GM04503 (cell line): ENCODE measurements around the gene KRCC1.

Experiments used
- DNase-seq: peaks from one replicate; pipeline ENCODE4 v3.0.0-alpha.2; 2012; ENCODE audit warnings: low read depth

Gene KRCC1

DNA sequence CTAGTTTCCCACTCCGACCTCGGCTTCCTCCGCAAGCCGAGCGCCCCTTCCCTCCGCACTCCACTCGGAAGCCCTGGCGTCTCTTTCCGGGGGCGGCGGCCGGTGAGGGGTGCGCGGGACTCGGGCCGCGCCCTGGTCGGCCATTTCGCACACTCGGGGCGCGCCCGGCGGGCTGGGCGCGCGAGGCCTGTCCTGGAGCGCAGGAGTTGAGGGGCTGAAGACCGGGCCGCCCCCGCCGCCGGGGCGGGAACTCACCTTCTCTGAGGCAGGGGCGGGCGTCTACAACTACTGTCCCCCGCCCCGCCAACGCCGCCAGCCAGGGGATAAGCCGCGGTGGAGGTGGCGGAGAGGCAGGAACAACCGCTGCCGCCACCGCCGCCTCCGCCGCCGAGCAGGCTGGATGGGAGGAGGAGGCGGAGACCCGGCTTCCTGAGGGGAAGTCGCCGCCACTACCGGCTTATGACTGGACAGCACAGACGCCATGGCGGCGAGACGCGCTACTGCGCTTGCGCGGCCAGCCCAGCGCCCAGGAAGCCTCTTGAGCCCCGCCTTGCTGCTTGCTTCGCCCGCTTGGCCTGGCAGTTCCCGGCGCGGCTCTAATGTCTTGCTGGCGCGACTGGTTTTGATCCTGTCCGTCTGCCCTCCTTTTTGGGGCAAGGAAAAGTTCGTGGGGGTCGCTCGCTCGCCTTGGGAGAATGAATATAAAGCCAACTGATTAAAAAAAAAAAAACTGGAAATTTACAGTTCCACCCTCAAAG lies at the start of gene KRCC1:
Gene KRCC1, minus strand, starts transcription at position 413 of the 758 bp plus-strand sequence. CDS start 27,220 bp downstream, outside the sequence.
- peak; percentile 64 for DNase-seq

DNA sequence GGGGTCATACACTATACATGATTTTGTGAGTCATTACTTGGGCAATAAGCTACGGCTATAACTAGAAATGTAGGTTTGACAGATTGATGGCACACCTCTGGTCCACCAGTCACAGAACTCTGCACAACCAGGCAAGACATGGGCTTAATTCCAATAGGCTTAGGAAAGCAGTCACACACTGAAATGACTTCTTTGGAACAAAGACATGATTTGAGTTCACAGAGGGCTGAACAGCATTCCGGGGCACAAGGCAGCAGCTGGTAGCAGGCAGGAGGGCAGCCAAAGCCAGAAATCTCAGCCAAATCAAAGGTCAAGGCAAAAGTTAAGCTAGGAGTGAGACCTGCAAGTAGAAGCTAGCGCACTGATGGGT lies 44.9 kb upstream of the KRCC1 start:
- DNase-seq = no peak

DNA sequence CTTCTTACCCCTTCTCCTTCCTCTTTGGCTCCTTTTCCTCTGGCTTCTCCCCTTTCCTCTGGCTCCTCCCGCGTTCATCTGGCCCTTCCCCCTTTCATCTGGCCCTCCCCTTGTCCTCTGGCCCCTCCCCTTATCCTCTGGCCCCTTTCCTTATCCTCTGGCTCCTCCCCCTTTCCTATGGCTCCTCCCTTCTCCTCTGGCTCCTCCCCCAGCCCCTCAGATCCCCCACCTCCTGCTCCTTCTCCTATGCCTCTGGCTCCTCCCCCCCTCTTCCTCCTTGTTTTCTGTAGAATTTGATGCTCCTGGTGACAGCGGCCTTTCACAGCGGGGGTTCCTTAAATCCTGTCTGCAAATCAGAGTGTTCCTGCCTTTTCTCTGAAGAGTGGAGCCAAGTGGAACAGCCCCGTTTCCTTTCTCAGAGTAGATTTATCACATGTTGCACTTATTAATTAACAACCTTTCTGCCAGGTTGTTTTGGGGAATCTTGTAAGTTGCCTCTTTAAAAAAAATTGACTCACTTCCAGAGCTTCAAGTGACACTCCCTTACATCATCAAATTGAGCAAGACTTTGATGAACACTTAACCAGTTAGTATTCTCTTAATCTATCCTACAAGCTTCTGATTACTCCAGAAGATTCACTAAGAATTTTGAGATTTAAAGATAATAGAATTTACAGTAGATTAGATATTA lies 44.4 kb upstream of the KRCC1 start:
- DNase-seq = no peak

DNA sequence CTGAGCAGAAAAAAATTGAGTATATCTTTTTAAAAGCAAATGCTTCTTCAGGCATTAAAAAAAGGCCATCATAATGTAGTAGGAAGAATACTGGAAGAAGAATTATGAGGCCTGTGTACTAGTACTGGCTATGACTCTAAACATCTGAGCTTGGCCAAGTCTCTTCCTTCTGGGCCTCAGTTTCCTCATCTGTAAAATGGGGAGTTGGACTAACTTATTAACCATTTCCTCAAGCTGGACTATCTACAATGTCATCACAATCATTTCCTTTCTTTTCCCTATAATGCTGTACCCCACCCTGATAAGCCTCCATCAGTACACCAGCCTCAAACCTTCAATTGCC lies 42.9 kb upstream of the KRCC1 start:
- DNase-seq = no peak

GRCh38 chr2:88097891-88098557 lies 42.4 kb upstream of the KRCC1 start:
- no peak for DNase-seq

DNA sequence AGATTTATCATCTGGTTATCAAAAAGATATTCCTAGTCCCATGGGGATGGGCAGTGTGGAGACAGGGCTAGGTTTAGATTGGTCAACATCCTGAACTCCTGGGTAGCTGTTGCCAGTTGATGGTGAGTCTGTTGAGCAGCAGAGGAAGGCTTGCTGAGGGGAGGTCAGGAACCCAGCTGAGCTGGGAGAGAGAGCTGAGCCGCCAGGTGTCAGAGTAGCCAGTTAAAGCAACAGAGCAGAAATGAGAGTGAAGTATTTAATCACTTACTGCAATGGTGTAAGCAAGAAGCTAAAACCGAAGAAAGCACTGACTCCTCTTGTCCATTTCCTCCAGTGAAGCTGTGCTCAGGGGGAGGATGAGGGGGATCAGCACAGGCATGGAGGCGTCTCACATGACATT lies 41.6 kb upstream of the KRCC1 start:
- no peak for DNase-seq

GRCh38 chr2:88096708-88097107 lies 41.1 kb upstream of the KRCC1 start:
- no peak for DNase-seq

DNA sequence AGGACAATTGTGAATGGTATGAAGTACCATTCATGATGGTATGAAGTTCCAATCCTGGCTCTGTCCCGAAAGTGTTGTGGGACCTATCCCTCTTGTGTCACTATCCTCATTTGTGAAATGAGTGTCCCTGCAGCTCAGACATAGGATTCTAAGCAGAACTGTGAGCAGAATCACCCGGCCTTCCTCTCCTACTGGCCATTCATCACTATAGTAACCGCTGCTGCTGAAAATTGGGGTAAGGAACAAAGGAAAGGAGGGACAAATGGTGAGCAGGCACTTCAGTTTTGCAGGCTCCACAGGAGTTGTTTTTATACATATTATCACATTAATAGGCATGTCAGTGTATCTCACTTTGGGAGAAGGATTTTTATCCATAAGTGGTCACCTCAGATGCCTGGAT lies 39.4 kb upstream of the KRCC1 start:
- DNase-seq = no peak

DNA sequence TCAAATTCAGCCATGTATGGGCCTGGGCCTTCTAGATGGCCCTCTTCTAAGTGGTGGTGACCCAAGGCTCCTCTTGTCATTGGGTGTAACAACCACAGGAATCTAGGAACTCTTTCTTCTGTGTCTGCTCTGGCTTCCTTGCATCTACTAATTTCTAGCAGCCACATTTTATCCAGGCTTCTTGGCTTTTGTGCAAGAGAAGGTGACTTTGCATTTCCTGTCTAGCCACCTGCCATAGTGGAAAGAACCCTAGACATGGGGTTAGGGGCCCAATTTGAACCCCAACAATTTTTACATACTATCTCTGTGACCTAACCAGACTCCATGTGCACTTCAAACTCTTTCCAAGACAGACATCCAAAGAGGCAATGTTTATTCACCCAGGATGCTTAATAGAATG lies 37.2 kb upstream of the KRCC1 start:
- no peak for DNase-seq

DNA sequence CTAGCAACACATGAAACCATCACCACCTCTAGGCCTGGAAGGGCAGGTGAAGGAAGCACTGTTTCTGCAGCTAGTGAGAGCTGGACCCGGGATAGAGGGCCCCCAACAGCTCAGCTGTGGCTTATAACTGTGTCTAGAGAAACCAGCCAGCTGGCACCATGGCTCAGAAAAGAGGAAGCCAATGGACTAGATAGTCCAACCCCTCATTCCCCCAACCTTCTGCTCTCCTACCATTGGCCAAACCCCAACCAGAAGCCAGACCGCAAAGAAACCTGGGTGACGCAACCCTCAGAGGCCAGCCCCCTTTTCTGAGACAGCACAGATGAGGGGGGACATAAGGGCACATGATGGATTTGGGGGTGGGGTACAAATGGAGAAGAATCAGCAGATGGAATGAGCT lies 36.4 kb upstream of the KRCC1 start:
- DNase-seq = no peak

- DNase-seq = no peak
Measured at GRCh38 chr2:88090446-88091283, 35.1 kb upstream of the KRCC1 start.

DNA sequence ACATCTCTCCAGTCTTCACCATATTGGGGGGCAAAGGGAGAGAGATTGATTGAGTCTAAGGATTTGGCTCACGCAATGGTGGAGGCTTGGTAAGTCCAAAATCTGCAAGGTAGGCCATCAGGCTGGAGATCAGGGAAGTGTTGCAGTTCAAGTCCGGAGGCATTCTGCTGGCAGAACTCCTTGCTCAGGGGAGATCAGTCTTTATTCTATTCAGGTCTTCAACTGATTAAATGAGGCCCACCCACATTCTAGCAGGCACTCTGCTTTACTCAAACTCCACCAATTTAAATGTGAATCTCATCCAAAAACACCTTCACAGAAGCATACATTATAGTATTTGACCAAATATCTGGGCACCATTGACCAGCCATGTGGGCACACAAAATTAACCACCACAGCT lies 33.4 kb upstream of the KRCC1 start:
- DNase-seq = no peak

DNA sequence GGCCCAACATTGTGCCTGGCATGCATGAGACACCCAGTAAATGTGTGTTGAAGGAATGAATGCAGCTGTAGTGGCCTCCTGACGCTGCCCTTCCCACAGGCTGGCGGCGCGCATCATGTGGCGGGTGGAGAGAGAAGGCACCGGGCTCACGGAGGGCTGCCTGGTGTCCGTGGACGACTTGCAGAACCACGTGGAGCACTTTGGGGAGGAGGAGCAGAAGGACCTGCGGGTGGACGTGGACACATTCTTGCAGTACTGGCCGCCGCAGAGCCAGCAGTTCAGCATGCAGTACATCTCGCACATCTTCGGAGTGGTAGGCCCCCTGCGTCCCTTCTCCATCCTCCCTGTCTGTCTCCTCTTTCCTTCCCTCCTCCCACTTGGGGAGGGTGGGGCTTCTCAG lies 32.2 kb upstream of the KRCC1 start:
- DNase-seq = no peak

DNA sequence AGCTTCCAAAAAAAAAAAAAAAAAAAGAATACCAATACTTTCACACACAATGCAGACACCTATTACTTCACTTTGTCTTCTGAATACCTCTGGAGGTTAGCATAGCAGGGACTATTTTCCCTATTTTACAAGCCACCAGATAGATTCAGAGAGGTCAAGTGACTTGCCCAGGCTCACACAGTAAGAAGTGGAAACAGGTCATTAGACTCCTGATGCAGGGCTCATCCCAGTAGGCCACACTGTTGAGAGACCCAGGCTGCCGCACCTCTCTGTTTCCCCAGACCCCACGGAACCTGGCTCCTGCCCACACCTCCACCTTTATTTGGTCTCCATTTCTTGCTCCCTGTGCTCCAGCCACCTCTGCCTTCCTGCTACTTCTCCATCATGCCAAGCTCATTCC lies 31.5 kb upstream of the KRCC1 start:
- no peak for DNase-seq

- DNase-seq = no peak
Measured at GRCh38 chr2:88086401-88086800, 30.8 kb upstream of the KRCC1 start.

GRCh38 chr2:88085602-88086001 lies 30.0 kb upstream of the KRCC1 start:
- no peak for DNase-seq

GRCh38 chr2:88085099-88085498 lies 29.5 kb upstream of the KRCC1 start:
- no peak for DNase-seq

DNA sequence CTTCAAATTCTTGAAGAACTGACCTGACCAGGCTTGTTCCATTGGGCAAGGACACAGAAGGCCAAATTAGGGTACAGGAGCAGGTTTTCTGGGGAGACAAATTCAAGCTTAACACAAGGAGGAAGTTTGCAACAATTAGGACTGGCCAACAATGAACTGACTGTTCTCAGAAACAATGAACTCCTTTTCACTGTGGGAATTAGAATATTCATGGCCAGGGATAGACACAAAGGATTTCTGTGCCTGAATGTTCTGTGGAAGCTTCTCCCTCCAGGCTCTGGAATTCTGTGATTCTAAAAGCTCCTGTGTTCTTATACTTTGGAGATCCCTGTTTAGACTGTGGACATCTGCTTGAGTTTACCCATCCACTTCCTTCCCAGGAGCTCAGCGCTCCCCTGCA lies 27.2 kb upstream of the KRCC1 start:
- DNase-seq = no peak

DNA sequence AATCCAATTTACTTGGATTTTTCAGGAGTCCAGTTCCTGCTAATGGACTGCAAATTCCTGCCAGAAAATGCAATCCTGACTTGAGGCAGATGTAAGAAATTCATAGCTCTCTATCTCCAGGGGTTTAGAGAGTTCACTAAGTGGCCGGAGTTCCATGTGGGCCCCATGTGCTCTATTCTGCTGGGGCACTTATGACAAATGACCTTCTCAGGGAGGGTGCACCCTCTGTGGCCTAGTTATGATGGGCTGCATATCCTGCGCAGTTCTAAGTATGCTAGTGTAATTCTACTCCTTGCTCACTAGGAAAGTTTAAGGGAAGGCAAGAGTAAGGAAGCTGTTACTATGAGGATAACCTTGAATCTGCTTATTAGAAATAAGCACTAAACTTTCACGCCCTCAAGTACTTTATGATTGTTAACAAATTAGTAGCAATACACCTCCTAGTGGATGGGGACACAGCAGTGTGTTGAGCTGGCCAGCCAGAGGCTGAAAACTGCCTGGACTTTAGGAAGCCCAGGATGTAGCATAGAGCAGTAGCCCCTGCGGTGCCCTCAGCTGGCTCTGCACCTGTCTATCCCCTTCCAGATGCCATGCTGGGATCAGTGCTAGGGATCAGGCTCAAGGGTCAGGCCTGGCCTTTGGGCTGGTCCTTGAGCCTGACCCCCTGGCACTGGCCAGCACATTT lies 26.5 kb upstream of the KRCC1 start:
- DNase-seq = no peak

DNA sequence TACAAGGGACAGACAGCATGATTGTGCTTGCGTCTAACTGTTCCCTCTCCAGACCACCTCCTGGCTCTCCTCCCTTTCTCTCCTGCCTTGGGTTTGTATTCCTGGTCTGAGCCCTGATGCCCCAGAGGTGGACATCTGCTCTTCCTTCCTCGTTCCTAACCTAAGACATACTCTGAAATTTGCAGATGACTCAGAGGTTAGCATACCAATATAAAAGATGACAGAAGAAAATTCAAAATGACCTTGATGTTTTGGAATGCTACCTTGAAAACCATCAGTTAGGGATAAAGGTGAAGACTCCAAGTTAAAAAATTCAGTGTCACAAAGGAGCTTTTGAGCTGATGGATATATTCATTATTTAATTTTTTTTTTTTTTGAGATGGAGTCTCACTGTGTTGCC lies 25.0 kb upstream of the KRCC1 start:
- DNase-seq = no peak

- no peak for DNase-seq
Measured at GRCh38 chr2:88078643-88079172, 23.1 kb upstream of the KRCC1 start.

DNA sequence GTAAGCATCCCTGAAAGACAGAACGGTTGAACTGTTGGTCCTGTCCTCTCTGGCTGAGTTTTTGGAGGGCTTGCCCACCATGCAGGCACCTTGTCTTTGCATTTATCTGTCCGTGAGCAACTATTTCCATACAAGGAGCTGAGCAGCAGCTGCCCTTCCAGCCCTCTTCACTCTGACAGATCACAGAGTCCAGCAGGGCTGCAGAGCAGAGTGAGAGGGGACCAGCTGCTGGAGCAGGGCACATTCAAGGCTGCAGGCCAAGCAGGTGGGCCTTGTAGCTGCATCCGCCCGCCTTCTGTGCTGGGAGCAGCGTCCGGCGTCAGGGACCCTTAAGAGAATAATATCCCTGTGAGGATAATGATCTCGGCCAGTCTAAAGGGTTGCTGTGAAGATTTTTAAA lies 21.5 kb upstream of the KRCC1 start:
- no peak for DNase-seq
